ENCODE results near the gene BCOR.

Gene BCOR

GRCh38 chrX:40099055-40099958 is 1.5 kb upstream of the BCOR start:
- Histone ChIP-seq H3K9ac (ENCODE audit: low read length in 5 of 5) (no peak overlapping the region), H3K4me3 (ENCODE audit: low read depth in 1 of 5, low read length in 5 of 5) (peak overlapping the region in 3 of 5 donors; percentile 53 to 69 (median 61)), H3K27ac (ENCODE audit: low read depth, low read length) (no peak overlapping the region), H3K27me3 (ENCODE audit: control insufficient read depth in 5 of 5, insufficient read depth in 4 of 5, low read length in 5 of 5) (peaks cover 0 to 35% (median 17%) of the 10 kb centered on the region in 5 donors), H3K36me3 (ENCODE audit: control insufficient read depth in 5 of 5, insufficient read depth in 5 of 5, low read length in 5 of 5) (no peaks in the 10 kb centered on the region), H3K9me3 (ENCODE audit: control insufficient read depth in 5 of 5, low read length in 5 of 5) (no peaks in the 10 kb centered on the region), H3K4me1 (ENCODE audit: control insufficient read depth in 5 of 5, insufficient read depth in 5 of 5, low read length in 5 of 5) (peaks cover 0 to 44% (median 25%) of the 10 kb centered on the region in 5 donors)

- no peak overlapping the region for H3K9ac ChIP-seq (ENCODE audit: low read length in 5 of 5)
- H3K27ac ChIP-seq (ENCODE audit: low read depth, low read length): no peak overlapping the region
- no peaks in the 10 kb centered on the region for H3K9me3 ChIP-seq (ENCODE audit: control insufficient read depth in 5 of 5, low read length in 5 of 5)
- peaks cover 0 to 40% (median 21%) of the 10 kb centered on the region in 5 donors for H3K27me3 ChIP-seq (ENCODE audit: control insufficient read depth in 5 of 5, insufficient read depth in 4 of 5, low read length in 5 of 5)
- H3K4me3 ChIP-seq (ENCODE audit: low read depth in 1 of 5, low read length in 5 of 5): peak overlapping the region in 4 of 5 donors; percentile 21 to 69 (median 57)
- no peaks in the 10 kb centered on the region for H3K36me3 ChIP-seq (ENCODE audit: control insufficient read depth in 5 of 5, insufficient read depth in 5 of 5, low read length in 5 of 5)
- H3K4me1 ChIP-seq (ENCODE audit: control insufficient read depth in 5 of 5, insufficient read depth in 5 of 5, low read length in 5 of 5): peaks cover 0 to 52% (median 31%) of the 10 kb centered on the region in 5 donors
Observed at GRCh38 chrX:40098264-40099054, 701 bp upstream of the BCOR start.

GRCh38 chrX:40097141-40097503 is 636 bp downstream of the BCOR start:
- Histone ChIP-seq H3K9me3 (ENCODE audit: control insufficient read depth in 5 of 5, low read length in 5 of 5) (no peaks in the 10 kb centered on the region), H3K4me3 (ENCODE audit: low read depth in 1 of 5, low read length in 5 of 5) (peak overlapping the region in 3 of 5 donors; percentile 61 to 69 (median 66)), H3K9ac (ENCODE audit: low read length in 5 of 5) (no peak overlapping the region), H3K4me1 (ENCODE audit: control insufficient read depth in 5 of 5, insufficient read depth in 5 of 5, low read length in 5 of 5) (peaks cover 0 to 52% (median 31%) of the 10 kb centered on the region in 5 donors), H3K36me3 (ENCODE audit: control insufficient read depth in 5 of 5, insufficient read depth in 5 of 5, low read length in 5 of 5) (no peaks in the 10 kb centered on the region), H3K27me3 (ENCODE audit: control insufficient read depth in 5 of 5, insufficient read depth in 4 of 5, low read length in 5 of 5) (peaks cover 0 to 41% (median 18%) of the 10 kb centered on the region in 5 donors), H3K27ac (ENCODE audit: low read depth, low read length) (no peak overlapping the region)

- H3K4me3 ChIP-seq (ENCODE audit: low read depth in 1 of 5, low read length in 5 of 5): peak overlapping the region; percentile 50 to 69 (median 61)
- peaks cover 0 to 52% (median 31%) of the 10 kb centered on the region in 5 donors for H3K4me1 ChIP-seq (ENCODE audit: control insufficient read depth in 5 of 5, insufficient read depth in 5 of 5, low read length in 5 of 5)
- H3K27me3 ChIP-seq (ENCODE audit: control insufficient read depth in 5 of 5, insufficient read depth in 4 of 5, low read length in 5 of 5): peaks cover 0 to 36% (median 20%) of the 10 kb centered on the region in 5 donors
- no peak overlapping the region for H3K27ac ChIP-seq (ENCODE audit: low read depth, low read length)
- H3K36me3 ChIP-seq (ENCODE audit: control insufficient read depth in 5 of 5, insufficient read depth in 5 of 5, low read length in 5 of 5): no peaks in the 10 kb centered on the region
- no peak overlapping the region for H3K9ac ChIP-seq (ENCODE audit: low read length in 5 of 5)
- no peaks in the 10 kb centered on the region for H3K9me3 ChIP-seq (ENCODE audit: control insufficient read depth in 5 of 5, low read length in 5 of 5)
Observed at GRCh38 chrX:40096395-40097091, 1.2 kb downstream of the BCOR start.

GRCh38 chrX:40095583-40096394 is 2.0 kb downstream of the BCOR start:
- Histone ChIP-seq H3K4me3 (ENCODE audit: low read depth in 1 of 5, low read length in 5 of 5) (peak overlapping the region; percentile 56 to 71 (median 66)), H3K27ac (ENCODE audit: low read depth, low read length) (no peak overlapping the region), H3K36me3 (ENCODE audit: control insufficient read depth in 5 of 5, insufficient read depth in 5 of 5, low read length in 5 of 5) (no peaks in the 10 kb centered on the region), H3K9me3 (ENCODE audit: control insufficient read depth in 5 of 5, low read length in 5 of 5) (no peaks in the 10 kb centered on the region), H3K4me1 (ENCODE audit: control insufficient read depth in 5 of 5, insufficient read depth in 5 of 5, low read length in 5 of 5) (peaks cover 0 to 54% (median 32%) of the 10 kb centered on the region in 5 donors), H3K27me3 (ENCODE audit: control insufficient read depth in 5 of 5, insufficient read depth in 4 of 5, low read length in 5 of 5) (peaks cover 0 to 33% (median 22%) of the 10 kb centered on the region in 5 donors), H3K9ac (ENCODE audit: low read length in 5 of 5) (peak overlapping the region in 1 of 5 donors; percentile 41)

GRCh38 chrX:40094900-40095582 is 2.7 kb downstream of the BCOR start:
- no peaks in the 10 kb centered on the region for H3K36me3 ChIP-seq (ENCODE audit: control insufficient read depth in 5 of 5, insufficient read depth in 5 of 5, low read length in 5 of 5)
- H3K4me3 ChIP-seq (ENCODE audit: low read depth in 1 of 5, low read length in 5 of 5): peak overlapping the region; percentile 56 to 71 (median 66)
- H3K4me1 ChIP-seq (ENCODE audit: control insufficient read depth in 5 of 5, insufficient read depth in 5 of 5, low read length in 5 of 5): peaks cover 0 to 55% (median 35%) of the 10 kb centered on the region in 5 donors
- H3K27ac ChIP-seq (ENCODE audit: low read depth, low read length): no peak overlapping the region
- H3K27me3 ChIP-seq (ENCODE audit: control insufficient read depth in 5 of 5, insufficient read depth in 4 of 5, low read length in 5 of 5): peaks cover 0 to 30% (median 22%) of the 10 kb centered on the region in 5 donors
- H3K9me3 ChIP-seq (ENCODE audit: control insufficient read depth in 5 of 5, low read length in 5 of 5): no peaks in the 10 kb centered on the region
- peak overlapping the region in 1 of 5 donors; percentile 41 for H3K9ac ChIP-seq (ENCODE audit: low read length in 5 of 5)

- no peaks in the 10 kb centered on the region for H3K9me3 ChIP-seq (ENCODE audit: control insufficient read depth in 5 of 5, low read length in 5 of 5)
- no peaks in the 10 kb centered on the region for H3K36me3 ChIP-seq (ENCODE audit: control insufficient read depth in 5 of 5, insufficient read depth in 5 of 5, low read length in 5 of 5)
- peak overlapping the region in 1 of 5 donors; percentile 41 for H3K9ac ChIP-seq (ENCODE audit: low read length in 5 of 5)
- peaks cover 0 to 49% (median 29%) of the 10 kb centered on the region in 5 donors for H3K4me1 ChIP-seq (ENCODE audit: control insufficient read depth in 5 of 5, insufficient read depth in 5 of 5, low read length in 5 of 5)
- peaks cover 0 to 31% (median 22%) of the 10 kb centered on the region in 5 donors for H3K27me3 ChIP-seq (ENCODE audit: control insufficient read depth in 5 of 5, insufficient read depth in 4 of 5, low read length in 5 of 5)
- H3K4me3 ChIP-seq (ENCODE audit: low read depth in 1 of 5, low read length in 5 of 5): peak overlapping the region; percentile 35 to 69 (median 61)
- no peak overlapping the region for H3K27ac ChIP-seq (ENCODE audit: low read depth, low read length)
Observed at GRCh38 chrX:40094041-40094899, 3.5 kb downstream of the BCOR start.

- no peak overlapping the region for H3K27ac ChIP-seq (ENCODE audit: low read depth, low read length)
- no peaks in the 10 kb centered on the region for H3K9me3 ChIP-seq (ENCODE audit: control insufficient read depth in 5 of 5, low read length in 5 of 5)
- peaks cover 0 to 31% (median 22%) of the 10 kb centered on the region in 5 donors for H3K27me3 ChIP-seq (ENCODE audit: control insufficient read depth in 5 of 5, insufficient read depth in 4 of 5, low read length in 5 of 5)
- no peaks in the 10 kb centered on the region for H3K36me3 ChIP-seq (ENCODE audit: control insufficient read depth in 5 of 5, insufficient read depth in 5 of 5, low read length in 5 of 5)
- H3K9ac ChIP-seq (ENCODE audit: low read length in 5 of 5): no peak overlapping the region
- H3K4me3 ChIP-seq (ENCODE audit: low read depth in 1 of 5, low read length in 5 of 5): peak overlapping the region in 3 of 5 donors; percentile 35 to 69 (median 61)
- H3K4me1 ChIP-seq (ENCODE audit: control insufficient read depth in 5 of 5, insufficient read depth in 5 of 5, low read length in 5 of 5): peaks cover 0 to 45% (median 27%) of the 10 kb centered on the region in 5 donors
Observed at GRCh38 chrX:40093586-40093985, 4.2 kb downstream of the BCOR start.

All from subcutaneous abdominal adipose tissue (tissue), 5 donors.